DMS153 (cell line): ENCODE measurements around the gene PNPO.
"Not testable (repeated sequence)": the region's sequence is repeated elsewhere in the genome, so short reads cannot be mapped to it uniquely, and the experiment has no call there.

Source experiments
- DNase-seq: peaks from one replicate; lab custom pipeline; 2025; lab: John Stamatoyannopoulos, UW

PNPO gene

GRCh38 chr17:47918006-47918405 lies 23.4 kb upstream of the PNPO start:
- no peak for DNase-seq

- no peak for DNase-seq
Measured at GRCh38 chr17:47918991-47919390, 22.4 kb upstream of the PNPO start.

GRCh38 chr17:47919889-47920288 lies 21.5 kb upstream of the PNPO start:
- not testable (repeated sequence) for DNase-seq

- DNase-seq: no peak
Measured at GRCh38 chr17:47924785-47925677, 16.3 kb upstream of the PNPO start.

- DNase-seq: no peak
Measured at GRCh38 chr17:47925678-47925988, 15.7 kb upstream of the PNPO start.

- DNase-seq: no peak
Measured at GRCh38 chr17:47927821-47928400, 13.5 kb upstream of the PNPO start.

- no peak for DNase-seq
Measured at GRCh38 chr17:47928415-47928814, 13.0 kb upstream of the PNPO start.

- DNase-seq: no peak
Measured at GRCh38 chr17:47929218-47930000, 12.0 kb upstream of the PNPO start.

- DNase-seq: no peak
Measured at GRCh38 chr17:47931848-47932247, 9.5 kb upstream of the PNPO start.

- no peak for DNase-seq
Measured at GRCh38 chr17:47934856-47935255, 6.5 kb upstream of the PNPO start.

- not testable (repeated sequence) for DNase-seq
Measured at GRCh38 chr17:47935468-47935867, 5.9 kb upstream of the PNPO start.

- DNase-seq: no peak
Measured at GRCh38 chr17:47935961-47936360, 5.4 kb upstream of the PNPO start.

- no peak for DNase-seq
Measured at GRCh38 chr17:47937941-47938340, 3.4 kb upstream of the PNPO start.

- DNase-seq: no peak
Measured at GRCh38 chr17:47942096-47942510, 732 bp downstream of the PNPO start.

- DNase-seq: no peak
Measured at GRCh38 chr17:47942568-47942967, 1.2 kb downstream of the PNPO start.

GRCh38 chr17:47945080-47945479 lies 3.7 kb downstream of the PNPO start:
- no peak for DNase-seq

GRCh38 chr17:47945529-47946508 lies 4.4 kb downstream of the PNPO start:
- DNase-seq: no peak

GRCh38 chr17:47946516-47946915 lies 5.1 kb downstream of the PNPO start:
- DNase-seq: no peak

GRCh38 chr17:47946929-47947397 lies 5.6 kb downstream of the PNPO start:
- peak; percentile 67 for DNase-seq

- no peak for DNase-seq
Measured at GRCh38 chr17:47948706-47949196, 7.4 kb downstream of the PNPO start.

GRCh38 chr17:47949197-47949759 lies 7.9 kb downstream of the PNPO start:
- DNase-seq: peak; percentile 68
